ENCODE data around the gene SHTN1.

Gene SHTN1

DNA sequence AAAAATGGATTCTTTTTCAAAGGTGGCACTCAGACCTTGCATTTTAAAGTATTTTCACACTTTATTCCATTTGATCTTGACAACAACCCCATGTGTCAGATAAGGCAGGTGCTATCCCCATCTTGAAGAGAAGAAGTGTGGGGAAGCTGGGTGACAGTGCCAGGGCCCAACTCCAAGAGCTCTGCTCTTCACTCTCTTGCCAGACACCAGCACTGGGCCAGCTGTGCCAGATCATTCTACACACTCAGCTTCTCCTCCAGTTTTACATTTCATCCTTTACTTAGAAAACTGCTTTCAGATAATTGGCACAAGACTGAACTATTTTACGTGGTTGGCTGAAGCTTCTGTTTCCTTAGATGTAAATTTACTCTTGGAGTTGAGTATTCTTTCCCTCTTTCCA, 91.3 kb downstream of the SHTN1 start:
- DNase-seq = no peak

DNA sequence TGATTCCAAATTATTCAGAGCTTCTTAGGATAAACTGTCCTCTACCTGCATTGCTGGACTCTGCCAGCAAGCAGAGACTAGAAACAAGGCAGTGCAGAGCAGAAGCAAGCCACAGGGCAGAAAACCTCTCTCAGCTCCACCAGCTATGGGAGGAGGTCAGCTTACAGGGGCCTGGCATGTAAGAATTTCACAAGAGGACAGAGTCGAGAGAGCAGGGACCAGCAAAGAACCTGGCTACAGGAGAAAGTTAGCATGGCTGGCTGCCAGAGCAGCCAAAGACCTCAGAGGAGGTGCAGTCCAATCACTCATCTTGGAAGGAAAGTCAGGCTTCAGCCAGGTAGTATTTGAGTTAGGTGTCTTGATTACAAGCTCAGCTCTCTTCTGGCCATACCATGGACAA, 92.8 kb downstream of the SHTN1 start:
- no peak for DNase-seq

DNA sequence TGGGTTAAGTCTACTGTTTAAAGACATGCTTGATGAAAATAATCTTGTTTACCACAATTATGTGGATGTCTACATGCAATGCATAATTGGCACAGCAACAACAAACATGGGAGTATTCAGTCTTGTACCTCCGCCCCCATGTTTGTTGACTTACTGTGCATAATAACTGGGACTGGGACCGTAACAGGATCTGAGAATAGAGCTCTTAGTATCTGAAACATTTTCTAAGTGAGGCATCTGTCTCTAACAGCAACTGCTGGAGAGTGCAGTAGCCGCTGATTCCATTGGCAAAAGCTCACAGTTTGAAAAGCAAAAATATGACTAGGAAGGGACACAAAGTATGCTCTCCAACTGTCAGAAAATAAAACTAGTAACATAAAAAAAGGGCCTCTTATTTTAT, 94.1 kb downstream of the SHTN1 start:
- DNase-seq = no peak

DNA sequence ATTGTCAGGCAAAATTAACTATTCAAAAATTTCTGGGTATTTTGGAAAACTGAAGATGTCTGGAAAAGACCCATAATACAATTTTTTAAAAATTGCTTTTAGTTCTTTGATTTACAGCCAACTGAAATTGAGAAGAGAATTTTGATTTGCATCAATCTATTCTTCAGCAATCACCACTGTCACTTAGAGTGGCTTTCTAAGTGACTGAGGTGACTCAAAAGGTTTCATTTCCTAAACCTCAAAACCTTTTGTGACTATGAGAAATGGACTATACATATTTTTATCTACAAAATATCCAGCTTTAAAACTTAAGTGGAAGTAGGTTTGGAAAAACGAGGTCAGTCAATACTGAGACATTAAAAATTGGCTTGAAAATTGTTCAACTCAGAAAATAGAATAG, 95.7 kb downstream of the SHTN1 start:
- no peak for DNase-seq

DNA sequence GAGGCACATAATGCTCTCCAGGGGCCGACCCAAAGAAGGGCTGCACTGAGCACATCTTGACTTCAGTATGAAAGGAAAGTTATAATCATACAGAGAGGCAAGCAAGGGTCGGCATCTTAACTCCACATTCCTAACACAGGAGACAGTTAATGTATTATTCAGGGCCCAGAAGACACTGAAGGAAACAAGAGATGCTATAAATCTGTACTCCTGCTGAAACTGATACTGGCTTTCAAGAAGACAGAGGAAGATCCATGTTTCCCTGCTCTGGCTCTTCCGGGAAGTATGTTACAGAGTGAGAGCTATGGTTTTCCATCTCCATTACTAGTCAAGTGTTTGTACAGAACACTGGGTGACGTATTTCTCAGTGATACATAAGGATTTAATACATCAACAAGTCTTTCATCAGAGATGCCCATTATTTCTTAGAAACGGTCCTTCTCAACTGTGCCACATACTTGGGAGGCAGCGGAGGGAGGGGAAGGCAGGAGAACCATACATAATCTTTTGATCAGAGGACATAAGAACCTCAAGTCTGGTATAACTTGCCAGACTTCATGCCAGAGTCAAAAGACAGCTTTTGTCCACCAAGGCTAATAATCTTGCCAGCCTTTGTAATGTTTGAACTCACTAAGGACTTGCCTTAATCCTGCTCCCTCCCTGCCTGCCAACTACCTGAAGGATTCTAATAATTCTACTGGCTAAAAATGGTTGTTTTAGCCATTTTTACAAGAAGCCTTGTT, 97.6 kb downstream of the SHTN1 start:
- no peak for DNase-seq

DNA sequence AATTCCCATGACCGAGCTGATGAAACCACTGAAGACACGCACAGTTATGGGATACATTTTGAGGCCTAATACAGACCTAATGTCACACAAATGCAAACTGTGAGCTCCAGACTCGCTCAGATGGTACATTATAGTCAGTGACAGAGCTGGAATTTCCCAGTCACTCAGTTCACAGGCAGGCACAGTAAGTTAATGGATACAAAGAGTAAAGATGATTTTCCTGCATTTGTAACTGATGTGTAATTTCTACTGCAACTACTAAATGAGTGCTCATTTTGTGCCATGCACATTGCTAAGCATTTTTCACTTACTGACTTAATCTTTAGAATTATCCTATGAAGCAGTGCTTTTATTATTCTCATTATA, 99.2 kb downstream of the SHTN1 start:
- DNase-seq = no peak

DNA sequence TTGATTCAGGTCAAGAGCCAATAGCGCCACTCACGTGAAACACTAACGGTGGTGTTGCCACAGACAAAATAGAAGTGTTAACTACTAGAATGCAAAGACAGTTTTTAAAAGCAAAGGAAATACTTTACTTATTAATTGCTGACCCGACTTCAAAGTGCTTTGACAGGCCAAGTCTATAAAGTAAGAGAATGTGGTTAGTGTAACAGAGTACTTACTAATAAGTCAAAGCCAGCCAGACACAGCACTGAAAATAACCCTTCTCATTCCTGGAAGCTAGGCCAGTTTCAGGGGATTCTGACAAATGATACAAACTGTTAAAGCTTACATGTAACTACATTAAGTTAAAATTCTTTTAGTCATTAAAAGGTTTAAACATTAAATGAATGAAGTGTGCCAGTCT, 105.4 kb downstream of the SHTN1 start:
- DNase-seq = no peak

DNA sequence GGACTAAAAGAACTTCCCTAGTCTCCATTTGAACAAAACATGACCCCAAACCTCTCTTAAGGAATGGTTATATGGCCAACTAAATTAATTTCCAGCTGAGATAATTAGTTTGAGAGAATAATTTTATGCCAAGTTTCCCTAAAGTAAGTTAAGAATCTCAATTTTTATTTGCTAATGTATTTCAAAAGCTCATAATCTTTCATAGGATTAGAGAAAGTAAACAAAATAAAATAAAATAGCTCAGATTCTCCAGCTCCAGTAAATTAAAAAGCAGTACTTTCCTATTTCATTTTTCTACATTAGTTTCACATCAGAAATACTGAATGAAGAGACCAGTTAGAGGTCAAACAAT, 111.3 kb downstream of the SHTN1 start:
- DNase-seq = no peak

DNA sequence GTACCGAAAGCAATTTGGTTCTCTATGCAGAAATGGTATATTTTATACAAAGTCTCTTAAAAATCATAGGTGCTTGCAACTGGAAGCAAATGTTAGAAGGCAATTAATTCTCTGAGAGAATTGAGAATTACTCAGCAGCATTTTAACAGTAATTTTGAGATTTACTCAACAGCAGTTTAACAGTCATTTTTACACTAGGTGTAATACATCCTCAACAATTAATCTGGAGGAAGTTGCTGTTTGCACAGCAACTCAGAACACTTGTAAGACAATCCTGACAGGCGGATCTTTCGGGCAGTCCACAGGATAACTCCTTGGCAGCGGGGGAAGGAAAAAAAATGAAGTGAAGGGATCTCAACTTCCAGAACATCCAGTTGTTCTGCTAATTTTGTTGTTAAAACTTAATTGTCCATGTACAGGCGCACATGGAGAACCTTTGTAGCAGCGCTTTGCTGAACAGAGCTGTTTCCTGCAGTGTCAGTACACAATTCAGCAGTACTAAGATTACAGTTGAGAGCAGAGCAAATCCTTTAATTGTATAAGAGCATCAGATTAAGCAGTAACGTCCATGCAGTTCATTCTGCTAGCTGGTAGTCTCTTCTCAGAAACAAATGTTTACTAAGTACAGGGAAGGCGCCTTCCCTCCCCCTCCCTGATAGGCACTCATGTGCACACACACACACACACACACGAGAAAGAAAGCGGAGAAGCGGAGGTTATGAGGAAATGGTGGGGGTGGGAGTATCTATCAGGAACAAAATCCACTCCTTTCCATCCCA, 111.9 kb downstream of the SHTN1 start:
- DNase-seq = no peak

DNA sequence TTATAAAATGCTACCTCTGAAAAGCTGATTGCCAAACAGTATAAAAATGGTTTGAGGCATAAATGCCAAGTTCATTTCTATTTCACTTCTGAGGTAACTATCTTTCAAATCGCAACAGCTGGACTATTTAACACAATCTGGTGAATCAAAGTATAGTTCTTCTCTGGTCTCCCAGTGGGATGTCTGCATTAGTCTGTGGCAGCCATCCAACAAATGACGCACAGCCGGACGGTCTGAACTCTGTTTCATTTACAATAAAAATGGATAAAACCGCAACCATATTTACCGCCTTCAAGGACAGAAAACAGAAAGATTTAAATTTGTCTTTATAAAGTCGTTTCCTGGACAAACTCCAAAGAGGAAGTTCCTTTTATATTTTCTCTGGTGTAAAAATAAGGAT, 113.8 kb downstream of the SHTN1 start:
- no peak for DNase-seq

DNA sequence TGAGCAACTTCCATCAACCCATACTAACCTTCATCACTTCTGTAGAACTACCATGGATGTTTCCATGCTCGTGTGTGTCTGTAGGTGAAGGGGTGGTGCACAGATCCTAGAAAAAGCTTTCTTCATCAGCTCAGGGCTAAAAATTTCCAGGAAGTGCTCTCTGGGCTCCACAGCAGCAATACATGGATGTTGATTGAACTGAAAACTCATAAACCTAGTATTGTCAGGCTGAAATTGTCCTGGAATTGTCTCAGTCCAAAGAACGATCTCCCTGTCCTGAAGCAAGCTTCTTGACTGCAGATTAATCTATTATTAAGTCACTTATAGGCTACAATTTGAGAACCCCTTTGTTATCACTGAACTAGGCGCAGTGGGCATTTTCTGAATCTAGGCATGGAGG, 115.9 kb downstream of the SHTN1 start:
- DNase-seq = no peak

DNA sequence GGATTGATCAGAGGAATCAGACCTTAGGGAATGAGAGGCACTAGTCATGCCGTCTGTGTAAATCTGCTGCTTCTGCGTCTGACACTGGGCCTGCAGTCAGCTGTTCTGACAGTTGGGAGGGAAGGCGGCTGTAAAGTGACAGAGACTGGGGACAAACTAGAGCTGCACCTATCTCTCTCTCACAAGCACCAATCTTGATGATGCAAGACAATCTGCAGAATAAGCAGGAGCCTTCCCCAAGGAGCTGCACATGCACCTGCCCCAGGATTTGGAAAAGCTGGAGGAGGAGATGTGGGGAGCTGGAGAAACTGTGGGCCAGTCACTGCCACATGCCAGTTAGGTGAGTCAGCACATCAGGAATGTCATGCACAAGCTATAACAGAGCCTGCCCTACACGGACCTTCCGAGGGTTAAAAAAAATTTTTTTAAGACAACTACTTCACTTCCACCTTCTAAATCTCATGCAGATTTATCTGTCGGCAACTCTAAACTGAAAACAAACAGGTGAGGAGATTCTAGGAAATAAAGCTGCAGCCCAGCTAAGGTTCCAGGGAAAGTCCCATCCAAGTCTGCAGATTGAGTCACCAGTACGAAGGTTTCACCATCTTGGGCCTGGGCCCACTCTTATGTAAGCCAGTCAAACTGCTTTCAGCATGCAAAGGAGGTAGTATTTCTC, 116.5 kb downstream of the SHTN1 start:
- peak; percentile 34 for DNase-seq

DNA sequence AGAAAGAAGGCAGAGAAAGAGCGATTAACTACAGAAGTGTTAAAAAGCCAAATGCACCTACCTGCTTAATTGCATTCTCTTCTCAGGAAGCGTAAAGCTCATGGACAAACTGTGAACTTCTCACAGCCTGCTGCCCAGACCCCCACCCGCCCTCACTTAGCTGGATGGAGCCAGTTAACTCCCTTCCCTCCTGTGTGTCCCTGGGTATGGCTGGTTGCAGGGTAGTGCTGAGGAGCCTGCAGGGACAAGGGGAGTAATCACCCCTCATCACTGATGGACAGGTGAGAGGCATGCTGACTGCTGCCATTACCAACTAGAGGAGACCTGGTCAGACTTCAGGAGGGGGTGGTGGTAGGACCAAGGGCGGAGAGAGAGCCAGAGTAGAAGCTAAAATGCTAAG, 118.2 kb downstream of the SHTN1 start:
- no peak for DNase-seq

DNA sequence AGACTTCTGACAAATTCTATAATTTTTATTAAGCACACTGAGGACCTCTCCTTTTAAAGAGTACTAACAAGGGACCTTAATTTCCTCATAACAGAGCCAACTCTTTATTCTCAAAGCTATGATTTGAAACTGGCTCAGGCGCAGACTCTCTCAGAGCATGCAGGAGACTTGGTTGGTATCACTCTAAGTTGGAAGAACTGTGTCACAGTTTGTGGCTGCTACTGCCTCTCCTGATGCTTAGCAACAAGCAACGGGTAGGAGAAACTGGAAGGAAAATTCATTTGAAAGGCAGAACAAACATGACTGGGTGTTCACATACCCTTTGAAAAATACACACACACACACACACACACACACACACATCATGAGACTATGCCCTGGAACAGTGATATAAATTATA, 122.3 kb downstream of the SHTN1 start:
- no peak for DNase-seq

DNA sequence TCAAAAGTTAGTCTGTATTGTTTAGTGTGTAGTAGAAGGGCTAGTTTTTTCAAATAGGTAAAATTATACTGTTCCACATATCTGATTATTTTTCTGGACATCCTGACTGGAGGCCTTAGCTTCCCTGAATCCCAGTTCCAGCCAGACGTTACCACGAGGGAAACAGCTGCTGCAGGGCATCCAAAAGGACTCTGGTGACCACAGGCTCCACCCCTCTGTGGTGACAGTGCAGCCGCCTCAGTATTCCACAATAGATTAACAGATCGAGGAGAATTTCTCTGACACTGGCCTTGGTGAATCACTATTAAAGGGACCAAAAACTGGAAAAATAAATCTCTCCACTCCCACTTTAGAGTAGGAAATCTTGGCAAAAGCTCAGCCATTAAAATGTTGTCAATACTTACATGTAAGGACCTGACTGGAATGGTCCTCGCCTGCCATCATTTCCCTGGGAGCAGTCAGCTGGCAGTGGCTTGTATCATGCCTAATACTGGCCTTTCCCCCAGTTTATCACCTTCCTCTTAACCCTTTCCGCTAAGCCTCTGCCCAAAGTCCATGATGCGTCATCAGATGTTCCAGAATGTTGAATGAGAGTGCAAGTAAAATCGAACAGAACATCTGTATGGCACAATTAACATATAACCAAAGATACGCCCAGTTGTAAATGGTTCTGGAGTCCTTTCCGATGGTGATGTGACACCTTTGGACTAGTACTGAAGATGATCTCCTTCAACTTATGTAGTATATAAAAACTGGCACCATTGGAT, 124.1 kb downstream of the SHTN1 start:
- no peak for DNase-seq

DNA sequence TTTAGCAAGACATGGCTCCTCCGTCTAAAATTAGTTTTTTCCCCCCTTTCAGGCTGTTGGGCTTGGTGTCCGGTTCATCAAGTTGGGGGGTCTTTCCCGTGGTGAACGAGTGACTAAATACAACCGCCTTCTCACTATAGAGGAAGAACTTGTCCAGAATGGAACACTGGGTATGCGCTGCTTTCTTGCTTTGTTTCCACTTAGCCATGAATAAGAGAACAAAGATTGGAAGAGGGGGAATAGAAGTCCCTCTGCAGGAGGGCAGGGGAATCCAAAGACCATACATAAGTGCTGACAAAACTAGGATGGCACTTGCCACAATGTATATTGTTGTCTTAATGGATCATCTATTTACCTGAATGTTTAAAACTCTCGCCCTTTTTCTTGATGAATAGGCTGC, 125.2 kb downstream of the SHTN1 start:
- DNase-seq = no peak

DNA sequence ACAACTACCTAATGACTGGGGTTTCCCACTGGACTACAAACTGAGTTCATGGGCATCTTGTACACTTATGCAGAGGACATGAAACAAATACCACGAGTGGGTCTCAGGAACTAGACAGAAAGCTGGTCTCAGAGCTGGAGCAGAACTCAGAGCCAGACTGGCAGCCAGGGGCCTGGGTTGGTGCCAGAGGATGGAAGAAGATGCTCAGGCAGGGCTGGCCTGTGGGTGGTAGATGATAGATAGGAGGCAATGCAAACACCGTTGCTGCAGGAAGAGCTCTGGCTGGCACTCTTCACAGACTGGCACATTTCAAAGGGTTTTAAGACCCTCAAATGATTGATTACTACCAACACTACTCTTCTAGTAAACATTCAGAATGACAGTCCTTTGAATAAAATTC, 126.9 kb downstream of the SHTN1 start:
- no peak for DNase-seq

DNA sequence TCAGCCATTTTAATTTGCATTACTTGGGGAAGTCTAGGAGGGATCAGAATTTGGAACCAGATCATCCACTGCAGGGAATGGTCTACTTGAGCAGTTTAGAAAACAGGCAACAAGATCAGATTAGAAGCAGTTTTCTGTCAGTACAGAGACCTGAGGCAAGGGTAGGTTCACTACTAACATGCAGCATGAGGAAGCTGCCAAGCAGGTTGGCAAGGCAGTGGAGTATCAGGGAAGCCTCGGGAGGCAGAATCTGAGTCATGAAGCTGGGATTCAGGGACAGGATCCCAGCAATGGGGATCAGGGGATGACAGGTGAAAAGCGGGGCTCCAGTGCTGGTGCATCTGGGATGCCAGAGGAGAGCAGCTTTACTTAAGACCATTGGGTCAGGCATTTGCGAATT, 127.6 kb downstream of the SHTN1 start:
- DNase-seq = no peak

DNA sequence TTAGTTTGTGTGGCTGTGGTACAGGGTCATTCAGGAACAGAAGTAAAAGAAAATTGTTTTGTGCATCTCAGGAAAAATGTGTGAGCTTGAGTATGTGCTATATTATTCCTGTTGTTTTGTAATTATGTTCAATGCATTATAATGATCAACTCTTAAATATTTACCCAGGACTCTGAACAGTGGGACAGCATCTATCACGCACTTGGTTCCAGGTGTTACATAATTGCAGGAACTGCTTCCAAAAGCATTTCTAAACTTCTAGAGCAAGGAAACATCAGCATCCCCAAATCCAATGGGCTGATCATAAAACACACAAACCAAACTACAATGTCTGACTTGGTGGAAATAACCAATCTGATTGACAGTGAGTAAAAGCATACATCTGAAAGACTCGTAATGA, 129.1 kb downstream of the SHTN1 start:
- no peak for DNase-seq

DNA sequence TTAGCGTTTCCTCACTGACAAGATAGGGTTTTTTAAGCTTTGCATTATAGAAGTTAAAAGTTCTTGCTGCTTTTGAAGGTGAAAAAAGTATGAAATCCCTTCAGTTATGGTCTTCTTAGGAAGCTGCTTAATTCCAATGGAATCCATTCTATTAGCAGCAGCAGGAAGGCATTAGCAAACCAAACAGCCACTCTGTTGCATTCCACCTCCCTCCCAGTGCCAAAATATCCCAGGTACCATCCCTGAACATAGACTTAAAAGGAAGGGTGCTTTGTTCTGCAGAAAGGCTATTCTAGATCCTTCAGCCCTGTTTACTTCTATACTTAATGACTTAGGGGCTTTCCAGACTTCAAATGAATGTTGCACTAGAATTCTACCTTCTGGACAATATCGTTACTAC, 131.9 kb downstream of the SHTN1 start:
- DNase-seq = no peak

DNA sequence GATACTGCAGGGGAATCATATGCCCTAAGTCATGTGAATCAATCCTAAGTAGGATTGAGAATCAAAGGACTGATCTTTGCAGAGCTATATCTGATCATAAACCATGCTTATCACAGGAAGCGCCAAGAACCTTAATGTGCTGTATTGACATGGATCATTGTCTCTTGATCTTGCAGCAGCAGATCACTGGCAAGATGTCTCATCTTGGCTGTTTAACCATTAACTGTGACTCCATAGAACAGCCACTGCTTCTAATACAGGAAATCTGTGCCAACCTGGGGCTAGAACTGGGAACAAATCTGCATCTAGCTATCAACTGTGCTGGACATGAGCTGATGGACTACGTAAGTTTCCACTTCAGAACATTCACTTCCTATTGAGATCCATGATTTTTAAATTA, 134.0 kb downstream of the SHTN1 start:
- DNase-seq = no peak

DNA sequence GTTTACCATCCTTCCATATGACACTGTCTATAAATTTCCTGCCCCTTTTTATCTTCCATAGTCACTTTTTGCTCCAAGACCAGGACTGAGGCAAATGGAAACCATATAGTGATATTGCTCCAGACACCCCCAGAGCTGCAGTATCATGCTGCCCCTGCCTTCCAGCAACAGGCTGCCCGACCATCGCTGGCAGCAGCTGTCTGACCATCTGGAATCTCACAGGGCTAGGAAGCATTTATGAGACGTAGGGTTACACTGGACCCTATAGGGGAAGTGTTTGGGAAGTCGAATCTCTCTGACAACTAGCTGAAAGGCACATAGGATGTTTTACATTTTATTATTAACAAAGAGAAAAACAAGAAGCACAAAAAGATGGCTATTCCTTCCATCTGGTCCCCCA, 136.3 kb downstream of the SHTN1 start:
- DNase-seq = no peak

DNA sequence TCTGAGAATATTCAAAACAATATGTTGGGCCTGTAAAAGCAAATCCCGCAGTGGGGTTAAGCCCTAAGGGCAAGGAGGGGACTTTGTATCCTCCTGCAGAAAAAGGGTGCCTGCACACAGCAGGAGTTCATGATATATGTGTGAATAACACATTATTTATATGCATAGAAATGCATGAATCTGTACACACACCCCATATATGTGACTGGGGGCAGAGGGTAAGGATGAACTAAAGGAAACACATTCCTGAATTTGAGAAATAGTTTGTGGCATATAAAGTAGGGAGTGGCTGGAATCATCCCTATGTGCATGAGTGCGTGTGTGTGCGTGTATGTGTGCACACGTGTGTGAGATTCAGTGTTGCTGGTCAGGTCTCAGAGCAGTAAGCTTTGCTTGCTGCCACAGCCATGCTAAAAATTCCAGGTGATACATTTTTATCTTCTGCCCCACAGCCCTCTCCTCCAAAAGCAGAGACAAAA, 136.8 kb downstream of the SHTN1 start:
- DNase-seq = no peak

All from DMS53 (cell line).